Measurements from ENCODE around the gene SLC22A12.

SLC22A12 gene

DNA sequence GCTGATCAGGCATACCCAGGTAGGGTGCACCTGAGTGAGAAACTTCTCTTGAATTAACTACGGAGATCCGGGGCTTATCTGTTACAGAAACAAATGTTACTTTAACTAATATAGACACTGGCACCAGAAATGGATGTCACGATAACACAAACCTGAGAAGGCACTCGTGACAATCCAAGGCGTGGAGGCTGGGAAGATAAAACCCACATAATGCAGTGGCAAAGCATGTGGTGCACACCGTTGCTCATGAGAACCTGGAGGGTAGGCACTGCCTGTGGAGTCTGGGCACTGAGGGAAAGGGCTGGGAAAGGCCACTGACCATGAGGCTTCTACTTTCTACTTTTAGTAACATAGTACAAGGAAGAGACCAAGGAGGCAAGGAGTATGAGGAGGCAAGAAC lies 22.6 kb downstream of the SLC22A12 start:
- H3K4me1 ChIP-seq = no peaks in the 10 kb centered on the region
- no peaks in the 10 kb centered on the region for H3K36me3 ChIP-seq (ENCODE audit: control insufficient read depth, insufficient read depth, low read length)
- H3K4me3 ChIP-seq (ENCODE audit: low read depth, low read length) = no peak overlapping the region
- TF ChIP-seq, protein P1, sequence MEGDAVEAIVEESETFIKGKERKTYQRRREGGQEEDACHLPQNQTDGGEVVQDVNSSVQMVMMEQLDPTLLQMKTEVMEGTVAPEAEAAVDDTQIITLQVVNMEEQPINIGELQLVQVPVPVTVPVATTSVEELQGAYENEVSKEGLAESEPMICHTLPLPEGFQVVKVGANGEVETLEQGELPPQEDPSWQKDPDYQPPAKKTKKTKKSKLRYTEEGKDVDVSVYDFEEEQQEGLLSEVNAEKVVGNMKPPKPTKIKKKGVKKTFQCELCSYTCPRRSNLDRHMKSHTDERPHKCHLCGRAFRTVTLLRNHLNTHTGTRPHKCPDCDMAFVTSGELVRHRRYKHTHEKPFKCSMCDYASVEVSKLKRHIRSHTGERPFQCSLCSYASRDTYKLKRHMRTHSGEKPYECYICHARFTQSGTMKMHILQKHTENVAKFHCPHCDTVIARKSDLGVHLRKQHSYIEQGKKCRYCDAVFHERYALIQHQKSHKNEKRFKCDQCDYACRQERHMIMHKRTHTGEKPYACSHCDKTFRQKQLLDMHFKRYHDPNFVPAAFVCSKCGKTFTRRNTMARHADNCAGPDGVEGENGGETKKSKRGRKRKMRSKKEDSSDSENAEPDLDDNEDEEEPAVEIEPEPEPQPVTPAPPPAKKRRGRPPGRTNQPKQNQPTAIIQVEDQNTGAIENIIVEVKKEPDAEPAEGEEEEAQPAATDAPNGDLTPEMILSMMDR (IDR thresholded peaks at IDR 0.05) = no peak
- no peak overlapping the region for H3K27ac ChIP-seq
- no peaks in the 10 kb centered on the region for H3K79me2 ChIP-seq
- H3K9me3 ChIP-seq (ENCODE audit: control insufficient read depth, low read length) = no peaks in the 10 kb centered on the region
- no peak overlapping the region for H3K9ac ChIP-seq
- H2AFZ ChIP-seq = no peak overlapping the region
- no peaks in the 10 kb centered on the region for H3K27me3 ChIP-seq (ENCODE audit: control insufficient read depth, insufficient read depth, low read length)
- no peak overlapping the region for H3K4me2 ChIP-seq (ENCODE audit: low read length)

DNA sequence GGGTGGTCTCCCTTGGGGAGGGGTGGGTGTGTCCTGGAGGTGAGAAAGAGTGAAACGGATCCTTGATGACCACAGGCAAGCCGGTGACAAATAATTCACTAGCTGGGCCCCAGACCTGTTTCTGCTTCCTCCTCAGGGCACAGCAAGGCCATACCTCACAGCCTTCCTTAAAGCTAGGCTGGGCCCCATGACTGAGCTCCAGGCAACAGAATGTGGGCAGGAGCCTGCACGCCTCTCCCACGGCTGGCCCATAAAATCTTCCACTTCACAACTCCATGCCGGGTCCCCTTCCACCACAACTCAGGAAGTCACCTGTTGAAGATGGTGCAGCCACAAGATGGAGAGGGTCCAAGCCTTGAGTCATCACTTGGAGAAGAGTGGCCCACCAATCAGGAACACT lies 23.9 kb downstream of the SLC22A12 start:
- TF ChIP-seq, protein P1 (IDR thresholded peaks at IDR 0.05) = no peak
- H3K4me1 ChIP-seq = no peaks in the 10 kb centered on the region
- no peaks in the 10 kb centered on the region for H3K9me3 ChIP-seq (ENCODE audit: control insufficient read depth, low read length)
- H3K36me3 ChIP-seq (ENCODE audit: control insufficient read depth, insufficient read depth, low read length) = no peaks in the 10 kb centered on the region
- no peaks in the 10 kb centered on the region for H3K79me2 ChIP-seq
- no peak overlapping the region for H3K27ac ChIP-seq
- H3K9ac ChIP-seq = no peak overlapping the region
- no peaks in the 10 kb centered on the region for H3K27me3 ChIP-seq (ENCODE audit: control insufficient read depth, insufficient read depth, low read length)
- H3K4me2 ChIP-seq (ENCODE audit: low read length) = no peak overlapping the region
- H3K4me3 ChIP-seq (ENCODE audit: low read depth, low read length) = no peak overlapping the region
- no peak overlapping the region for H2AFZ ChIP-seq

DNA sequence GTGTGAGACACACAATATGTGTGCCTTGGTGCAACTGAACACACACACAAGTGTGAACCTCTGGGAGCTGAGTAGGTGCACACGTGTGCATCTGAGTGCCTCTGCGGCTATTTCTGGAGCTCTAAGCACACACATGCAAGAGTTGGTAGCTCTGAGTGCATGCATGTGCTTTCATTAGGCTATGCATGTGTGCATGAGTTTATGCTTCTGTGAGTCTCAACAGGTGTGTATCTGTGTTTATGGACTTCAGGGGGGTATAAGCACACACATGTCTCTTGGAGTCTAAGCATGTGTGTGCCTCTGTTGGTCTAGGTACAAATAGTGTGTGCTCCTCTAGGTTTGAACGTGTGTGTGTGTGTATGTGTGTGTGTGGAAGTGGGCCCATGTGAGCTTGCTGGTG lies 25.8 kb downstream of the SLC22A12 start:
- Histone ChIP-seq H3K27ac (no peak overlapping the region), H3K4me1 (no peaks in the 10 kb centered on the region), H2AFZ (no peak overlapping the region), H3K36me3 (ENCODE audit: control insufficient read depth, insufficient read depth, low read length) (no peaks in the 10 kb centered on the region), H3K4me3 (ENCODE audit: low read depth, low read length) (no peak overlapping the region), H3K27me3 (ENCODE audit: control insufficient read depth, insufficient read depth, low read length) (no peaks in the 10 kb centered on the region), H3K79me2 (no peaks in the 10 kb centered on the region), H3K9me3 (ENCODE audit: control insufficient read depth, low read length) (no peaks in the 10 kb centered on the region), H3K9ac (no peak overlapping the region), H3K4me2 (ENCODE audit: low read length) (no peak overlapping the region)
- TF ChIP-seq, protein P1 (IDR thresholded peaks at IDR 0.05) = no peak

DNA sequence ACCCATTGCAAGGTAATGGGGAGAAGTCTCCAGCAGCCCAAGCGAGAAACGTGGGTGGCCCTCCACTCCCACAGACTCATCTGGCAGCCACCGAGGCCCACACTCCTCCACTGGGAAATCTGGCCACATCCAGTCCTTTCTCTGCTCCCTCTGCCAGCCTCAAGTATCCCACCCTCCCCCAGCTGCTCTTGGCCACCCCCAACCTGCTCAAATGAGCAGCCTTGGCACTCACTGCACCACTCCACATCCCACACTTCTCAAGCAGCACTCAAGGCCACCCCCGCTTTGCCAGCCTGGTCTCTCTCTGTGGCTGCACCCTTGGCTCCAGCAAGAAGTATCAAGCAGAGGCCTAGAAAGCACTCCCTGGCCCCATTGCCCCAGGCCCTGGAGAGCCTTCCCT lies 28.2 kb downstream of the SLC22A12 start:
- Histone ChIP-seq H3K4me1 (no peaks in the 10 kb centered on the region), H3K9ac (no peak overlapping the region), H3K36me3 (ENCODE audit: control insufficient read depth, insufficient read depth, low read length) (no peaks in the 10 kb centered on the region), H3K4me3 (ENCODE audit: low read depth, low read length) (no peak overlapping the region), H2AFZ (no peak overlapping the region), H3K4me2 (ENCODE audit: low read length) (no peak overlapping the region), H3K79me2 (no peaks in the 10 kb centered on the region), H3K9me3 (ENCODE audit: control insufficient read depth, low read length) (no peaks in the 10 kb centered on the region), H3K27ac (no peak overlapping the region), H3K27me3 (ENCODE audit: control insufficient read depth, insufficient read depth, low read length) (no peaks in the 10 kb centered on the region)
- TF ChIP-seq, protein P1 (IDR thresholded peaks at IDR 0.05) = no peak

DNA sequence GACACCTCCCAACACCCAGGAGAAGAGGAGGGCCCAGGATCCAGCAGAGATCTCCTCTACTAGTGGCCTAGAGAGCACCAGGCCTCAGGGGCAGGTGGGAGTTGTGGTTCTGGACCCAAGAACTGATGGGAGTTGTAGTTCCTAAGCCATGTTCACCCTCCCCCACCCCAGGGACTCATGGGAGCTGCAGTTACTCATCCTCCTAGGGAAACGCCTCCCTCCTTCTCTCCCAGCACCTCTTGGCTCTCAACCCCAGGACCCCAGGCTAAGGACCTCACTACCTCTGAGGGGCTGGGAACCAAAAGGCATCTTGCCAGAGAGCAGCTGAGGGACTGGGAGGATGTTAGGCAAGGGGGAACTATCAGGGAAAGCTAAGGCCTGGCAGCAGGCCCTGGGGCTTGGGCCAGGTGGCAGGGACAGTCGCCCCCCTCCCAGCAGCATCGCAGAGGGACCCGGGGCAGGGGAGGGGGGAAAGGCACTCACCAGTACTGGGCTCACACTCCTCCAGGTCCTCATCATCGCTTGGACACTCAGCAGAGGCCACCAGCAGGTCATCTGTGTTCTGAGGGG lies 28.9 kb downstream of the SLC22A12 start:
- Histone ChIP-seq H3K4me3 (ENCODE audit: low read depth, low read length) (no peak overlapping the region), H3K27me3 (ENCODE audit: control insufficient read depth, insufficient read depth, low read length) (no peaks in the 10 kb centered on the region), H3K4me2 (ENCODE audit: low read length) (no peak overlapping the region), H3K9me3 (ENCODE audit: control insufficient read depth, low read length) (no peaks in the 10 kb centered on the region), H3K79me2 (no peaks in the 10 kb centered on the region), H3K27ac (no peak overlapping the region), H2AFZ (no peak overlapping the region), H3K36me3 (ENCODE audit: control insufficient read depth, insufficient read depth, low read length) (no peaks in the 10 kb centered on the region), H3K9ac (no peak overlapping the region), H3K4me1 (no peaks in the 10 kb centered on the region)
- TF ChIP-seq, protein P1 (IDR thresholded peaks at IDR 0.05) = no peak

All from parathyroid adenoma (tissue), 2 donors.